Measurements from ENCODE around the gene PLPPR2. TPM values are rescaled to one million over a fixed set of nuclear protein-coding genes. Genes with fewer than 3 reads are reported as not detected.
"Not testable (repeated sequence)": the region's sequence is repeated elsewhere in the genome, so short reads cannot be mapped to it uniquely, and the experiment has no call there.

PLPPR2 gene, protein sequence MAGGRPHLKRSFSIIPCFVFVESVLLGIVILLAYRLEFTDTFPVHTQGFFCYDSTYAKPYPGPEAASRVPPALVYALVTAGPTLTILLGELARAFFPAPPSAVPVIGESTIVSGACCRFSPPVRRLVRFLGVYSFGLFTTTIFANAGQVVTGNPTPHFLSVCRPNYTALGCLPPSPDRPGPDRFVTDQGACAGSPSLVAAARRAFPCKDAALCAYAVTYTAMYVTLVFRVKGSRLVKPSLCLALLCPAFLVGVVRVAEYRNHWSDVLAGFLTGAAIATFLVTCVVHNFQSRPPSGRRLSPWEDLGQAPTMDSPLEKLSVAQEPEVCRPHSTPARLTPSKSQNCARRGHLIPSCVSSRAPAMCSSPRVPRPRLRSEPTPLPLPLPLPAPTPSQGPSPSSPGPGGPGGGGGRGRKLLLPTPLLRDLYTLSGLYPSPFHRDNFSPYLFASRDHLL
- total RNA-seq (ENCODE audit: low replicate concordance), result 11.1 and 15.9 TPM in 2 replicates
- long read RNA-seq, result 0 reads

DNA sequence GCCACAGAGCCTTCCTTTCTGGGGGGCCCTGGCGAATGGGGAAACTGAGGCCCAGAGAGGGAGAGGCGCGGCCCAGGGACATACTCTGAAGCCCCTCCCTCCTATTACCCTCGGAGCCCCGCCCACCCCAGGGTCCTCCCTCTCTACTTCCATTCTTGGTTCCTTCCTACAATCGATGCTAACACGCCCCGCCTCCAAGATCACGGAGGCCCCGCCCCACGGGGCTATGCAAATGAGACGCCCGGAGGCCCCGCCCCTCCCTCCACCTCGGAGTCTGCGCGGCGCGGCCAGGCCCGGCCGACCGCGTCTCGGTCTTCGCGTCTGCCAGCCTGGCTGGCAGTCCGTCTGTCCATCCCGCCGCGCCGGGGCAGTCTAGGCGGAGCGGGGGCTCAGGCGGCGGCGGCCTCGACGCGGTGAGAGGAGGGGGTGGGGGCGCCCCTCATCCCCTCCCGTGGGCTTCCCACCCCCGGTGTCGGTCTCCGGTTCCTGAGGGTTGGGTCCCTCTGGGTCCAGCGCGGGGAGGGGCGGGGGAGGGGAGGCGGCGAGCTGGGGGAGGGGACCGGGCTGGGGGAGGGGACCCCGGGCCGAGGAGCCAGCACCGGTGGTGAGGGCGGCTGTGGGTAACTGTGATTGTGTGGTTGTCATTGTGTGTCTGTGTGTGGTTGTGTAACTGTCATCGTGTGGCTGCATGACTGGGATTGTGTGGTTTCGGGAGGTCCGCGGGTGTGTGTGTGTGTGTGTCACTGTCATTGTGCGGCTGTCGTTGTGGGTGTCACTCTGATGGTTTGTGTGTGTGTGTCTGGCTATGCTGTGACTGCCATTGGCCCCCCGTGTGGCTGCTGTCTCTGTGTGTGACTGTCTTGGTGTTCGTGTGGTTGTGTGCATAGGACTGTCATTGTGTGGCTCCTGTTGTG, at the start of gene PLPPR2:
Gene PLPPR2, plus strand, starts transcription at position 273 of the 914 bp plus-strand sequence. CDS start 2,242 bp downstream, outside the sequence.
- Mint-ChIP-seq H3K36me3 (no peaks in the 10 kb centered on the region), H3K27ac (peak within 1 kb of the TSS; percentile 79), H3K27me3 (peaks cover 30% of the 10 kb centered on the region), H3K9me3 (no peaks in the 10 kb centered on the region), H3K4me1 (ENCODE audit: unreplicated experiment) (peaks cover 9% of the 10 kb centered on the region), H3K4me3 (peak within 1 kb of the TSS; percentile 88)
- no peak for TF ChIP-seq CTCF (conservative IDR thresholded peaks at IDR 0.05)
- peak; percentile 87 for DNase-seq (ENCODE audit: extremely low spot score, unreplicated experiment)

DNA sequence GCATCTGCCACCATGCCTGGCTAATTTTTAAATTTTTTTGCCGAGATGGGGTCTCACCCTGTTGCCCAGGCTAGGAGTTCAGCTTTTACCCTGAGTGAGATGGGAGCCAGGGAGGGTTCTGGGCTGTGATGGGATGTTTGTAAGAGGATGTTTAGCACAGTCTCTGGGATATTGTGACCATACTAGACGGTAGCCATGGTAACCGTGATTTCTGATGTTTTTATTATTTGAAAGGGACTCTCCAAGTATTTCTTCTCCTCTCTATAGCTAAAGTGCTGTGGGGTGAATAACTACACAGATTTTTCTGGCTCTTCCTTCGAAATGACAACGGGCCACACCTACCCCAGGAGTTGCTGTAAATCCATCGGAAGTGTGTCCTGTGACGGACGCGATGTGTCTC, 48.9 kb upstream of the PLPPR2 start:
- Mint-ChIP-seq H3K4me1 (ENCODE audit: unreplicated experiment) (no peaks in the 10 kb centered on the region), H3K27ac (no peak overlapping the region), H3K4me3 (no peak overlapping the region), H3K36me3 (no peaks in the 10 kb centered on the region), H3K9me3 (no peaks in the 10 kb centered on the region), H3K27me3 (no peaks in the 10 kb centered on the region)
- no peak for TF ChIP-seq CTCF (conservative IDR thresholded peaks at IDR 0.05)
- DNase-seq (ENCODE audit: extremely low spot score, unreplicated experiment), result no peak

DNA sequence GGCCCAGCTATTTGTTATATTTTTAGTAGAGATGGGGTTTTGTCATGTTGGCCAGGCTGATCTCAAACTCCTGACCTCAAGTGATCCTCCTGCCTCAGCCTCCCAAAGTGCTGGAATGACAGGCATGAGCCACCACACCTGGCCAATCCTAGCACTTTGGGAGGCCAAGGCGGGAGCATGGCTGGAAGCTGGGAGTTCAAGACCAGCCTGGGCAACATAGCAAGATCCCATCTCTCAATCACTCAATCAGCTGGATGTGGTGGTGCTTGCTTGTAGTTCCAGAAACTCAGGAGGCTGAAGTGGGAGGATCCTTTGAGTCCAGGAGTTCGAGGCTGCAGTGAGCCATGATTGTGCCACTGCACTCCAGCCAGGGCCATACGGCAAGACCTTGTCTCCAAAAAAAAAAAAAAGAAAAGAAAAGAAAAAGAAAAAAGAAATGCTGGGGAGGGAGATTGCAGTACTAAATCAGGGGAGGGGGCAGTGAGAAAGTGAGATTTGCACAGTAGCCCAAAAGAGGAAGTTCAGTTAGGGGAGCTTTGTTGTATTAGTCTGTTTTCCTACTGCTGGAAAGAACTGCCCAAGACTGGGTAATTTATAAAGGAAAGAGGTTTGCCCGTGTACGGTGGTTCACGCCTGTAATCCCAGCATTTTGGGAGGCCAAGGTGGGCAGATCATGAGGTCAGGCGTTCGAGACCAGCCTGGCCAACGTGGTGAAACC, 34.8 kb upstream of the PLPPR2 start:
- not testable (repeated sequence) for DNase-seq (ENCODE audit: extremely low spot score, unreplicated experiment); H3K9me3 Mint-ChIP-seq; H3K36me3 Mint-ChIP-seq; H3K27me3 Mint-ChIP-seq; H3K4me3 Mint-ChIP-seq
- peaks cover 33% of the 10 kb centered on the region for H3K4me1 Mint-ChIP-seq (ENCODE audit: unreplicated experiment)
- H3K27ac Mint-ChIP-seq, result peak overlapping the region; percentile 77

GRCh38 chr19:11321191-11322126, 33.8 kb upstream of the PLPPR2 start:
- no peak for TF ChIP-seq CTCF (conservative IDR thresholded peaks at IDR 0.05)
- H3K36me3 Mint-ChIP-seq, result peaks cover 5% of the 10 kb centered on the region
- H3K4me3 Mint-ChIP-seq, result peak overlapping the region; percentile 17
- H3K4me1 Mint-ChIP-seq (ENCODE audit: unreplicated experiment), result peaks cover 33% of the 10 kb centered on the region
- no peaks in the 10 kb centered on the region for H3K9me3 Mint-ChIP-seq
- H3K27me3 Mint-ChIP-seq, result no peaks in the 10 kb centered on the region
- no peak for DNase-seq (ENCODE audit: extremely low spot score, unreplicated experiment)
- H3K27ac Mint-ChIP-seq, result peak overlapping the region; percentile 77

DNA sequence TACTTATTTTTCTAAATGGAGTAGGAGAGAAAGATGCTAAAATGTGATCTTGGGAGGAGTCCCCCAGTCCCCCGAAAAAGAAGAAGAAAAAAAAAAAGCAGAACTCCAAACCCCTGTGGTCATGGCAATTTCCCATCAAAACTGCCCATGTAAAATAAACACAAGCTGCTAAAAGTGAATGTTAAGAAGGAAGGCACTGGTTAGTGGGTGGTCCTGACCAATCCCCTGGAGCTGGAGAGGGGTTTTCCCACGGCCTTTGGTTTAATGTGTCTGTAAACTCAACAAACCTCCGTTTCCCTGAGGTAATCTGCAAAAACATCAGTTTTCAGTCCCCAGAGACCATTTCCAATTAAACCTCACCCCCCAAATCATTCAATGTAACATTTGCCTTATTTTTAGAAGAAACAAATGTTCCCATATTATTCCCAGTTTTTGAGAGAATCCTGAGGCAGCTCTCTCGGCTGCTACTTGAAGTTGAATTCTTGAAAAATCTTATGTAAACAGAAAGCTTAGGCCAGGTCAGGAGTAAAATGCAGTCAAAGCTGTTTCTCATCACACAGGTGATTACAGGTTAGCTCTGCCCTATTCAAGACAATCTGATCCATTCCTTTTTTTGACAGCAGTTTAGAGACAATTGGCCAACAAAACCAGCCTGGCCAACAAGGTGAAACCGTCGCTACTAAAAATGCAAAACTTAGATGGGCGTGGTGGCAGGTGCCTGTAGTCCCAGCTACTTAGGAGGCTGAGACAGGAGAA, 32.8 kb upstream of the PLPPR2 start:
- Mint-ChIP-seq H3K27me3 (no peaks in the 10 kb centered on the region), H3K4me3 (peak overlapping the region; percentile 17), H3K27ac (peak overlapping the region; percentile 77), H3K9me3 (no peaks in the 10 kb centered on the region), H3K4me1 (ENCODE audit: unreplicated experiment) (peaks cover 33% of the 10 kb centered on the region), H3K36me3 (peaks cover 5% of the 10 kb centered on the region)
- no peak for TF ChIP-seq CTCF (conservative IDR thresholded peaks at IDR 0.05)
- no peak for DNase-seq (ENCODE audit: extremely low spot score, unreplicated experiment)
